HS-27A (cell line): Measurements from ENCODE around the gene DACT1.
"Not testable (repeated sequence)": the region's sequence is repeated elsewhere in the genome, so short reads cannot be mapped to it uniquely, and the experiment has no call there.

Experiments used
- DNase-seq: peaks from one replicate; pipeline ENCODE4 v3.0.0-alpha.2; 2012; ENCODE audit warnings: low read depth, missing footprints

The DACT1 gene, protein sequence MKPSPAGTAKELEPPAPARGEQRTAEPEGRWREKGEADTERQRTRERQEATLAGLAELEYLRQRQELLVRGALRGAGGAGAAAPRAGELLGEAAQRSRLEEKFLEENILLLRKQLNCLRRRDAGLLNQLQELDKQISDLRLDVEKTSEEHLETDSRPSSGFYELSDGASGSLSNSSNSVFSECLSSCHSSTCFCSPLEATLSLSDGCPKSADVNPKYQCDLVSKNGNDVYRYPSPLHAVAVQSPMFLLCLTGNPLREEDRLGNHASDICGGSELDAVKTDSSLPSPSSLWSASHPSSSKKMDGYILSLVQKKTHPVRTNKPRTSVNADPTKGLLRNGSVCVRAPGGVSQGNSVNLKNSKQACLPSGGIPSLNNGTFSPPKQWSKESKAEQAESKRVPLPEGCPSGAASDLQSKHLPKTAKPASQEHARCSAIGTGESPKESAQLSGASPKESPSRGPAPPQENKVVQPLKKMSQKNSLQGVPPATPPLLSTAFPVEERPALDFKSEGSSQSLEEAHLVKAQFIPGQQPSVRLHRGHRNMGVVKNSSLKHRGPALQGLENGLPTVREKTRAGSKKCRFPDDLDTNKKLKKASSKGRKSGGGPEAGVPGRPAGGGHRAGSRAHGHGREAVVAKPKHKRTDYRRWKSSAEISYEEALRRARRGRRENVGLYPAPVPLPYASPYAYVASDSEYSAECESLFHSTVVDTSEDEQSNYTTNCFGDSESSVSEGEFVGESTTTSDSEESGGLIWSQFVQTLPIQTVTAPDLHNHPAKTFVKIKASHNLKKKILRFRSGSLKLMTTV

DNA sequence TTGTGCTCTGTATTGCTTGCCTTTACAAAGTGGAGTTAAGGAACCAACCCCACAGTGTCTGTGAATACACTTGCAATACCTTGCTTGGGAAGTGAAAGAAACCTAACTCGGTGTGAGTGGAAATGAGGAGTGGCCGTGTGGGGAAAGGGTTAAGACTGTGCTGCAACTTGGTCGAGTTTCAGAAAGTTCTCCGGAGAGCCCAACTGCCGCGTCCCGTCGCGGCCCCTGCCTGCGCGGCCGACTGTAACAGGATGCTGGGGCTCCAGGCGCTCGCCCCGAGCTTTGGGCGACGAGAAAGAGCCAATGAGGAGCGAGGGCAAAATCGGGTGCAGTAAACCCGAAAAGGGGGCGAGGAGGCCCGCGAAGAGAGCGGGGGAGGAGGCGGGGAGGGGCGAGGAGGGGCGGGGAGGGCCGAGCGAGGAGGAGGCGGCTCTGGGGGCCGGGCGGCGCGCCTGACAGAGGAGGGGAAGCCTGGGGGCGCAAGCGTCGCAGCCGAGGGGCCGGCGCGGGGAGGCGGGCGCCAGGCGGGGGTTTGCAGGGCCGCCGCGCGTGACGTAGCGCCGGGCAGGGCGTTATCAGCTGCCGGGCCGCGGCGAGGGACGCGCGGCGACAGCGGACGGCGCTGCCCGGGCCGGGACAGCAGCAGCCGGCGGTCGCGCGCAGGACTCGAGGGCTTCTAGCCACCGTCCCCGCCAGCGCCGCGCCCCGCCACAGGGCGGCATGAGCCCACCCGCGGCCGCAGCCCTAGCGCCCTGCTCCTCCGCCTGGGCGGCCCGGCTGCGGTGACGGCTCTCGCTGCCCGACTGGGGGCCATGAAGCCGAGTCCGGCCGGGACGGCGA lies at the start of gene DACT1:
TSS of gene DACT1 (plus strand) at position 572 of the 840 bp plus-strand sequence. CDS start at position 813, 241 bp downstream.
- DNase-seq: no peak

DNA sequence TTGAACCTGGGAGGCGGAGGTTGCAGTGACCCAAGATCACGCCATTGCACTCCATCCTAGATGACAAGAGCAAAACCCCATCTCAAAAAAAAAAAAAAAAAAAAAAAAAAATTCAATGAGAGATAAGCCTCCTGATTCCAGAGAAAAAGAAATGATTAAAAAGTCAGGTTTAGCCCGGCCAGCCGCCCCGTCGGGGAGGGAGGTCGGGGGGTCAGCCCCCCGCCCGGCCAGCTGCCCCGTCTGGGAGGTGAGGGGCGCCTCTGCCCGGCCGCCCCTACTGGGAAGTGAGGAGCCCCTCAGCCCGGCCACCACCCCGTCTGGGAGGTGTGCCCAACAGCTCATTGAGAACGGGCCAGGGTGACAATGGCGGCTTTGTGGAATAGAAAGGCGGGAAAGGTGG lies 49.4 kb upstream of the DACT1 start:
- not testable (repeated sequence) for DNase-seq

DNA sequence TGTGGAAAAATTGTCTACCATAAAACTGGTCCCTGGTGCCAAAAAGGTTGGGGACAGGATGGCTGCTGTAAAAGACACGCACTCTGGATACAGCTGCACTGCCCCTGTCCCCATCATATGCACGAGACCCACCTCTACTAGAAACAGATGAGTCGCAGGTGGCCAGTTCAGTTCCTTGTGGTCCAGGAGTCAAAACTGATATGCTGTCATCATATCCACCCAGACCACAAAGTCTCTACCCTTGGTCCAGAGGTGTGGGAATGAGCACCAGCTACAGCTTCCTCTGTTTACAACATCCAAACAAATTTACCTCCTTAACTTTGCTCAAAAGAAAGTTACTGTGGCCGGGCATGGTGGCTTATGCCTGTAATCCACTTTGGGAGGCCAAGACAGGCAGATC lies 43.8 kb upstream of the DACT1 start:
- no peak for DNase-seq

DNA sequence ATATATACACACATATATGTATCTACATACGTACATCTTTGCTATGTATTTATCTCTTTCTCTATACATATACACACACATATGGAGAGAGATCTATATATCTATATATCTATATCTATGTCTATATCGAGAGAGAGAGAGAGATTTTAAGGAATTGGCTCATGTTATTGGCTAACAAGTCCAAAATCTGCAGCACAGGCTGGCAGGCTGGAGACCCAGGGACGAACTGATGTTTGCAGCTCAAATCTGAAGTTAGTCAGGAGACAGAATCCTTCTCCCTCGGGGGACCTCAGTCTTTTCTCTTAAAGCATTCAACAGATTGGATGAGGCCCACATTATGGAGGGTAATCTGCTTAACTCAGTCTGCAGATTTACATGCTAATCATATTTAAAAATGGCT lies 40.7 kb upstream of the DACT1 start:
- DNase-seq: no peak

DNA sequence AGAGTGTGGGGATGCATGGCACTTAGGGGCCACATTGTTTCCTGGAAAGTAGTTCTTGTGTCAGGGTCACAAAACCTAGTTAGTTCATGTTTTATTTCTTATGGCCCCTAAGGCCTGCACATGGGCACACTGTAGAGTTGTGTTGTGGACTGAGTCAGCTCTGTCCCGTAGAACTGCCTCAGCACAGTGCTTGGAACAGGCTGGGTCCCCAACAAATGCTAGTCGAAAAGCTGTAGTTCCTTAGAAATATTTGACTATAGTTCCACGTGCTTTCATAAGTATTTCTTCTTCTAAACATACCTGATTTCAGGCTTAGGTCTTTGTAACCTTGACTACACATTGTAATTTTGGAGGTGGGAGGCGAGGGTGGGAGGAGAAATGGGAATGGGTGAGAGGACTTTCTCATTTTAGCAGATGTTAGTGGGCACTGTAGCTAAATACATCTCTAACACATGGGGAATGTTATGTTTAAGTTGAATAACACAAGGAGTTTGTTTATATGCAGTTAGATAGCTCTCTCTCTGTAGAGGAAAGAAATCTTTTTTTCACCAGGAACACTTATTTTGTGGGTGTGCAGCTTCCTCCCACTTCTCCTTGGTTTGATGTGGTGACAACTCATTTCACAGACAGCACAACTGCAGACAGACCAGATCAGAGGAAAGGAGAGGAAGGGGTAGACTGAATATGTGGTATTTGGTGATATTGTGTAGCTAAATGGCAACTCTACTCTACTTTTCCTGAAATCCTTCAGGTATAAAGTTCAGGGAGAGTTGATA lies 39.5 kb upstream of the DACT1 start:
- no peak for DNase-seq

DNA sequence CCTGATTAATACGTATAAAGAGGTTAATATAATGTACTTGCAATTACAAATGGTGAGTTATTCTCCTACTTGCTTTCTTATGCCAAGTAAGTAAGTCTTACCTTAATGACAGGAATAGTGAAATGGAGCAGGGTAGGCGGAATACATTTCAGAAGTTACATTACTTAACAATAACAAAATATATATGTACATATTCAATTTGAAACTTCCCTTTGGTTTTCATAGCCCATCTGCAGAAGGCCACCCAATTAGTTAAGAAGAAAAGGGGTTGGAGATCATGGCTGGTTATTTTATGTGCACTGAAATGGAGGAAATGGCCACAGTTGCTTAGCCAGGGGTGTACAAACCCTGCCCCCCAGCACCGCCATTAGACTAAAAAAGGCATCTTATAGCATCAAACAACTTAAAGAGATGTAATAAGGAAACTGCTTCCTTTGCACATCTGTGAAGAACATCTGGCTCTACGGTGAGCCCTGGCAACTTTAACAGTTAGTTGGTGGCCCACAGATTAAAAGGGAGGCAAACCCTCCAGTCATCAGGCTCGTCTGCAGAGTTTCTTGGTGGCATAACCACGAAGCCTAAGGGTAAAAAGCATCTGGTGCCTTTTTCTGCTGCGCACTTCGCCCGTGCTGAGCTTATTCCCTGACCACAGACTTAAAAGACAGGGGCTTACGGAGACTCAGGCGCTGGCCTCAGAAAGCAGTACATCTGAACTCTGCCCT lies 38.8 kb upstream of the DACT1 start:
- DNase-seq: no peak

DNA sequence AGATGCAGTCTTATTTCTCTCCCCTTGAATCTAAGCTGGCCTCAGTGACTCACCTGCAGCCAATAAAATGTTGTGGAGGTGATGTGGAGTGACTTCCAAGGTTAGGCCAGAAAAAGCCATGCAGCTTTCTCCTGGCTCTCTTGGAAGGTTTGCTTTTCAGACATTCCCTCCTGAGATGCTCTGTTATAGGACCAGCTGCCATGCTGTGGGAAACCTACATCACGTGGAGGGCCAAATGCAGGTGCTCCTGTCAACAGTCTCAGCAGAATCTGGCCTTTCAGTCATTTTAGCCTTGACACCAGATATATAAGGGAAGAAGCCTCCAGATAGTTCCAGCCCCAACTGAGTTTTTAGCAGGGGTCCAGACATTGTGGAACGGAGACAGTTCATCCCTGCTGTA lies 38.1 kb upstream of the DACT1 start:
- DNase-seq: no peak

DNA sequence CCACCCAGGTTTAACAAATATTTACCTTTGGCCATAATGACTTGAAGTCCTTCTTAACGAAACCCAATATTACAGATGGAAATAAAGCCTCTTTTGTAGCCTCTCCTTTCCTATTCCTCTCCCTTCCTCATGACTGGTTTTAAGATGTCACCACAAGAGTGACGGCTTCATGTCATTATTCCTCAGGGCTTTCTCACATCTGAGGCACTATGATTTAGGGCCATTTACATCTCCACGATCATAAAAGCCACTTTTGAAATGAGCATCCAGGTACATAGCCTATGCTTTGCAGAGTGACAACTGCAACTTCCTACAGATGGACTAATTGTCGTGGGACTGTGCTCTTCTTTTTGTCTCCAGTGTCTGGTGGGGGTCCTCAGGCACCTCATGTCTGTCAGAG lies 32.3 kb upstream of the DACT1 start:
- no peak for DNase-seq

DNA sequence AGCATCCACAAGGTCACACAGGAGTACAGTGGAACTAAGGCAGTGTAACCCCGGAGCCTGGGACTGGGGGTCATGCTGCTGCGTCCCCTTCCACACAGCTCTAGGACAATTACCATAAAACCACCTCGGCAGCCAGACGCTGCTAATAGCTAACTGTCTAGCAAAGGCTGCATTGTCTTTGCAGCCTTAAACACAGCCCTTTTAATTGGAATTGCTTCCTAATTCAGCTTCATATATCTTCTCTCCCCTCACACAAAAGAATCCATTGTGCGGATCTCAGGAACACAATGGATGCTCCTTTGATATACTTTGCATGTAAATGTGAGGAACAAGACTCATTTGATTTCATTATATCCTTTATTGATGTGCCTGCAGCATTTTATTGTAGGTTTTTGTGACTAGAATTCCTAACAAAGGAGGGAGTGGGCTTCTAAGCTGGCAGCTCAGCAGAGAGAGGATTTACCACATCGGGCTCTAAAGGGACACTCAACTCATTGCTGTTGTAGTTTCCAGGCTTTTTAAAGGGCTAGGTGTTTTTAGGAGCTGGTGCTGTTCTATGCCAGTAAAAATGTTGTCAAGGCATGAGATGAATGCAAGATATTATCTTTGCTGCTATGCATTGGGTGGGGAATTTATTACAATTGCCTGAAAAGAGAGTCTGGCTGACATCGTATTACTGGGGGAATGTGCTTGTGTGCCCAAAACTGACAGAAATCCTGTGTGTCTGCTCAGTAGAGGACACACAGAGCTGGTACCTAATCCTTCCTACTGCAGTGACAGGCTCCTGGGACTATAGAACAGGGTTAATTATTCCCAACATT lies 30.4 kb upstream of the DACT1 start:
- no peak for DNase-seq

DNA sequence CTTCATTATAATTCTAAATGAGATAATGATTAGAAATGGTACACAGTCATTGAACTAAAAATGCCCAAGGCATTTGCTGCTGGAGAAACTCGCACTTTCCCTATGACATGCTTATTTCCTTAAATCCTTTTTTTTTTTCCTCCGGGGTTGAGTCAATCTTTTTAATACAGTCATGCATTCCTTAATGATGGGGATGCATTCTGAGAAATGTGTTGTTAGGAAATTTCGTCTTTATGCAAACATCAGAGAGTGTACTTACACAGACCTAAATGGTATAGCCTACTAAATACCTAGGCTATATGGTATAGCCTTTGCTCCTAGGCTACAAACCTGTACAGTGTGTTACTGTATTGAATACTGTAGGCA lies 29.8 kb upstream of the DACT1 start:
- DNase-seq: no peak

DNA sequence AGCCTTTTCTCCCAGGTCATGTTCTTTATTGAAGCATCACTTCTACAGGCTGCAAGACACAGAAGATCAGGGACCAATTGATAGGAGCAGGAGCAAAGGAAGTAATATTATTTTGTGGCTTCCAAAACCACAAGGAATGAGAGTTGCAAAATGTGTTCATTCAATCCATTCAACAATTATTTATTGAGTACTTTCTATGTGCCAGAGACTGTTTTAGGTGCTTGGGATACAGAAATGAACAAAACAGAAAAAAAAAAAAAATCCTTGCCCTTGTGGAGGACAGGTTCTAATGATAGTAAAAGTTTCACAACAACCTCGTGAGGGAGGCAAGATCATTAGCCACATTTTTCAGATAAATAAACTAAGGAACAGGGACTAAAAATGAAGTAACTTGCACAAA lies 20.1 kb upstream of the DACT1 start:
- DNase-seq: no peak

DNA sequence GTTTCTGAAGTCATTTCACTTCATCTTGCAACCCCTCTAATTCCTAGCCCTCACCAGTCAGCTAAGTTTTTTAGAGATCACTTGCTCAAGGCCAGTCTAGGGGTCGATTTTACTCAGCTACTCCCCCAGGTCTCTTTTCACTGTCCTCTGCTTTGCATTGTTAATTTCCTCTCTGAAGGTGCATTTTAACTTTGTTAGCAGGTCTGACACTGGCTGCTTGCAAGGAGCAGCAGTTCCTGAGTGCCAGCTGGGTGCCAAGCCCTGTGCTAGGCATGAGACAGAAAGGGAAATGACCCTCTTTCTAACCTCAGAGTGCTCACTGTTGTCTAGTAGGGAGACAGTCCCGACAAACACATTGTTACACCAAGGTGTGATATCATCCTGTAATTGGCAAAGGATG lies 17.8 kb upstream of the DACT1 start:
- DNase-seq: no peak

DNA sequence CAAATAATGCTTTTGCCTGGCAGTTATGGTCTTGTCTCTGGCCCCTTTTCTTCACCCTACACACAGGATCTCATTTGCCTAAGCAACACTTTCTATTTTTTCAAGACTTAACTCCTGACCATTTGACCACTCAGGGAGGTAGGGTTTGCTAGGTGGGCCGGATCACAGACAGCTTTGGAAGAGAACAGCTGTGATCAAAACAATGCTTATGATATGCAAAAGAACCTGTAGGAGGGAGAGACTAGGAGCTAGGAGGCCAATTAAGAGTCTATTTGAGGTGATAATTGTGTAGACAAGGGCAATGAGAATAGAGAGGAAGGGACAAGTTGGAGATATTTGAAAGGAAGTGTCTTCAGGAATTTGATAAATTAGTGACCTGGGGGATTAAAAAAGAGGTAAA lies 12.3 kb upstream of the DACT1 start:
- DNase-seq: no peak

DNA sequence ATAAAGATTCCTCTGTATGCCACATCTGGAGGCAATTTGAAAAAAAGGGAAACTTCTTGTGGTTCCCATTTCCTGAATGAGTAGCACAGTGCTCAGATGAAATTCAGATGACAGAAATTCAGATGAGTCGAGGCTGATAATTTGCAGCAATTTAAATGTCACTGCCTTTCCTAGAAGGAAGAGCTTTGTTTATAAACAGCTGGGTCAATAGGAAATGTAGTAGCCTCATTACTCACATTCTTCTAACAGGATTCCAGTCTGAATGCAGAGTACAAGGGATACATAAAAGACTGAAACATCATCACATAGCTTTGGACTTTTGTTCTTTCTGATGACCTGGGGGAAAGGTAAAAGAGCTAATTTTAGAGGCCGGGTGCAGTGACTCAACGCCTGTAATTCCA lies 11.3 kb upstream of the DACT1 start:
- DNase-seq: no peak

DNA sequence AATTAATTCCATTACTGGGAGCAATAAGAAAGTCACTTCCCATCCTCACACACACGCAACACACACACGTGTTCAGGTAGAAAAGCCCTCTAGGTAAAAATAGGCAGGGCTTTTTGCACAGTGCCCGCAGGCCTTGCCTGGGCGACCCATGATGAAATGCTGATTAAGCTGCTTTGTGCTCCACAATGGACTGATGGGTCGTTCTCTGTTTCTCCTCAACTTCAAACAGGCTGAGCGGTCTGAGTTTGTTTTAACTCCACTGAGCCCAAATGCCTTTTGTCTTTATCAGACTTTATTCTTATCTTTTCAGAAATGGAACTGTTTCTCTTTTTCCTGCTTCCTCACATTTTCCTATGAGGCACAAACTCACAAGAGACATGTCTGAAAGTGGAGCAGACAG lies 9.4 kb upstream of the DACT1 start:
- DNase-seq: no peak

DNA sequence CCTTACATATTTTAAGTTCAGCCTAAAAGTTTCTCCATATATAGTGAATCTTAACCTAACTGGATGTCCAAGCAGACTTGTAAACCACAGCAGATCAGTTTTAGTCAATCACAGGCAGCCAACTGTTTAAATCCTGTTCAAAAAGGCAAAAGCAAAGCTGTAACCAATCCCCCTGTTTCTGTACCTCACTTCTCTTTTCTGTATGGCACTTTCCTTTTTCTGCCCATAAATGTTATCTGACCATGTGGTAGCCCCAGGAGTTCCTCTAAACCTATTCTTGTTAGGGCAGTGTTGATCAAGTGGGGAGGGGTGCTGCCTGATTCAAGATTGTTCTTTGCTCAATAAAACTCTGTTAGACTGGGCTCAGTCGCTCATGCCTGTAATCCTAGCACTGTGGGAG lies 8.5 kb upstream of the DACT1 start:
- DNase-seq: no peak

DNA sequence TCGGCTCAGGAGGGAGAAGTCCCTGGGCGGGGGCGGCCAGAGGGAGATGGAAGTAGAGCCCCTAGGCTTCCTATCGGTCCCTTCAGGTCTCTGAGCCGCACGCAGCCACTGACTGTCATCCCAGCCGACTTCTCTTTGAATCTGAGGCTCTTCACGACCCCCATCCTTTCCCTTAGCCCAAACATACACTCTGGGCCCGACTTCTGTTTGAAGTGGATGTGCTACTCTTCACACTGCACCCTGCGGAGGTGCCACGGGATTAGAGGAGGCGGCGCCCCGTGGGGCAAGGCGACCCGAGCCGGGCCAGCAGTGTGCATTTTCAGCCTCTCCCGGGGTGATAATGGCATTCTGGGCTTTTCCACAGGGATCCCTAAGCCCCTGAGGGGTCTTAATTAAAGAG lies 6.0 kb upstream of the DACT1 start:
- DNase-seq: no peak

DNA sequence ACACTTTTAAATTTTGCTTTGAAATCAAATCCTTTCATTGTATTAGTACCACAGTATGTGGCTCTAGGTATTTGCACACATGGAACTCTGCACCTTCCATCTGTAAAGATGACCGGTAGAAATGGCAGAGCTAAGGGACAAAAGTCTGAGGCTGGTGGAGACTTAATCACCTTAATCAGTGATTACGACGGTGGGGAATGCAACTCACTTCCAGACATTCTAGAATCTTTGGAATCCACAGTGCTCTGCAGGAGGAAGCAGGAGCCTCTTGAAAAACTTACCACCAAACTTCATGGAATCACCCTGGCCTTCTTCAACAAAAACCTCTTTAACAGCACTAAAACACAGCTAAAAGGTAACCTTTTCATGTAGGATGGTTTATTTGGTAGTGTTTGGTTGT lies 3.9 kb upstream of the DACT1 start:
- DNase-seq: no peak

DNA sequence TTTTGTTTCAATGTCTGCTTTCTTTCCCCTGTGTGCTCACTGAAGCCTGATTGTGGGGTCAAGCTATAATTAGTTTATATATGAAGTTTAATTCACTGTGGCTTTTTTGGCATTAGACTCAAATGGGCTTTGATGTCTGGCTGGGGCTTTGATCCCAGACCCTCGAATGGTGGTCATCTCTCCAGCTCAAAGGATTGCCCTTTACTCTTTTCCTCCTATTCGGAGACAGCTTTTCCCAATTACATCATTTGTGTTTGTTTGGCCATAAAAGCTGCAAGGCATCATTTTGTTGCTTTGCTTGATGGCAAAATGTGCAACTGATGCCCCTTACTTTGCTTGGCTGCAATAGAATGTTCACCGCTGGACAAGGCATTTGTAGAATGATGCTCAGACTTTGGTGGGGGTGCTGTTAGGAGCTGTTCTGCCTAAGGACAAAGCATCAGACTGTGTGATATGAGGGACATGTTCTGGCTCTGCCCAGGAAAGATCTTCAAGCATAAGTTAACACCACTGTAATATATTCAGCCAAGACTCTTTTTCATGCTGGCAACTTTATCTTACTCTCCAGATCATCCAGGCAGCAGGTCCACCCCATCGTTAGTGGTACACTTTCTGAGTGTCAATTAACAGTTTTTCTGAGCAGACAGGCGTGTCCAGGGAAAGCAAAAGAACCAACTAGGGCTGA lies 3.2 kb upstream of the DACT1 start:
- no peak for DNase-seq
